ENCODE data around the gene GPR89A.
"Not testable (repeated sequence)": the region's sequence is repeated elsewhere in the genome, so short reads cannot be mapped to it uniquely, and the experiment has no call there.

The GPR89A gene

DNA sequence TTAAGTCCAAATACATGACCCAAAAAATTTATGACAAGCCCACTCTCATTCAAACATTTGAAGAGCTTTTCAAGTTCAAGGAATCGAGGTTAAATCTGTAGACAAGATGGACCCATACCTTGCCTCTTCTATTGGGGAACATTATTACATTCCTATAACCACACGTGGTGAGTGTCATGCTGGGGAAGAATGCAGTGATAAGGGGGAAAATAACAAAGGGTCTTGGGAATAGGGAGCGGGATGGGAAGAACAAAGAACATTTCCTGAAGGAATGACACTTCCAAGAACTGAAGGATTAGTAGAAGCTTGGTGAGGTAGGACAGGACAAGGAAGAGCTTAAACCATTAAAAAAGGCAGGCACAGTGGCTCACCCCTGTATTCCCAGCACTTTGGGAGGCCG is 80.5 kb downstream of the GPR89A start:
- DNase-seq, result no peak

DNA sequence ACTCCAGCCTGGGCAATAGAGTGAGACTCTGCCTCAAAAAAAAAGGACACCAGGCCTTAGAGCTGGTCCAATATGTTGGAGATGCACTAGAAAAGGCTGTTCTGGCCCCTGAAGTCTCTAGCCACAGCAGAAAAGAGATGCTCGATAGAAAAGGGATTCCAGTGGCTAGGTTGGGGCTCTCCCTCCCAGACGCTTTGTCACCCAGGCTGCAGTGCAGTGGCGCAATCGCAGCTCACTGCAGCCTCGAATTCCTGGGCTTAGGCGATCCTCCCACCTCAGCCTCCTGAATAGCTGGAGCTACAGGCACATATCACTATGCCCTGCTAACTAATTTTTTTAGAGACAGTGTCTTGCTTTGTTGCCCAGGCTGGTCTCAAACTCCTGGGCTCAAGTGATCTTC is 81.1 kb downstream of the GPR89A start:
- no peak for DNase-seq

DNA sequence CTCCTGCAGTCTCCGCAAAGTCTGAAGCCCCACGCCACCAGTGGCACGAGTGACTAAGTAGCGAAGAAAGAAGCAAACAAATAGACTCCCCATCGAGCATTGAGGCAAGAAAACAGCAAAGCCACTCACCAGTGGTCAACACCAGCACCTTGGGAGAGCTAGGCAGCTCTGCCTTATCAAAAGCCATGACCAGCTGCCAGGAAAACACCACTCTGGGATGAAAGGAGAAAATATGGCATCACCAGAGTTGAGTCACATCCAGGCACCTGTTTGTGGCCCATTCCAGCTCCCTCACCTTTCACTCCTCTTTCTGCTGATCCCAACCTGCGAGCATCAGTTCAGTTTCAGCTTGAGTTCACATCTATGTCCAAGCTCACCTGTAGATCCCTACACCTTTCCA is 82.1 kb downstream of the GPR89A start:
- DNase-seq, result no peak

DNA sequence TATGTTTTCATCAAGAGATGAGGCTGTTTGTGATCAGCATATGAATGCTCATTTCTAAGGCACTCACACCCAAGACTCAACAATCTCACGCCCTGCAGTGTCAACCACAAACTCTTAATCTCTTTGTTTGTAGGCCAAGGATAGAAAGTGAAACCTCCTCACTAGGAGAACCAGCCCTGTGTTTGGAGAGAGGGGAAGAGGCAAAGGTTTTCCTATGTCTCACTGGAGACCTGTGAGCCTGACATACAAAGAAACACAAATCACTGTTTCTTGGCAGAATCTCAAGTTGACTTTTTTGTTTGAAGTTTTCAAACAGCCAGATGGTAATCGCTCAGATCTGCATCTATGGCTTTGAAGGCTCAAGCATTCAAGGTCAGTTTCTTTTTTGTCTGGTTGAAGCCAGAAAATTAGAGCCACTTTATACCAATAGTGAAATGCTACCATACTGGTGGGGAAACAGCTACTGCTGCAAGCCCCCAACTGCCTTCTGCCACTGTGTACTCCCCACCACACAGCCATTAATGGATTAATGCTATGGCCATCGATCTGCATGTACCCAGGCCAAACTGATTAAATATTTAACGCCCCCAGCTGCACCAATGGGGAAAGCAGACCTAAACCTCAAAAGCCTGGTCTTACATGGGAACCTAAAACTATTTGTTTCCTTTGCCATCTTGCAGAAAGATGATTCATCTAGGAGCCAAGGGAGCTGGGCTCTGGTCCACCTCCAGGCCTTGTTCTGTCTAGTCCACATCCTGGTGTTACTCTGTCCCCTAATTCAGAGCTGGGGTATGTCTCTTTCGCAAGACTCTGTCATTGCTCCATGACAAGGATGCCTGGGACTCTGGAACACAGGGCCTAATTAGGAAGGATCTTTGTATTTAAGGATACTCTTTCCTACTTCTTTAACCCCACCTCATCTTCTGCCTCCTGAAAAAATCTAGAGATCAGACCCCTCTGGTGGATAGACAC is 83.1 kb downstream of the GPR89A start:
- no peak for DNase-seq

DNA sequence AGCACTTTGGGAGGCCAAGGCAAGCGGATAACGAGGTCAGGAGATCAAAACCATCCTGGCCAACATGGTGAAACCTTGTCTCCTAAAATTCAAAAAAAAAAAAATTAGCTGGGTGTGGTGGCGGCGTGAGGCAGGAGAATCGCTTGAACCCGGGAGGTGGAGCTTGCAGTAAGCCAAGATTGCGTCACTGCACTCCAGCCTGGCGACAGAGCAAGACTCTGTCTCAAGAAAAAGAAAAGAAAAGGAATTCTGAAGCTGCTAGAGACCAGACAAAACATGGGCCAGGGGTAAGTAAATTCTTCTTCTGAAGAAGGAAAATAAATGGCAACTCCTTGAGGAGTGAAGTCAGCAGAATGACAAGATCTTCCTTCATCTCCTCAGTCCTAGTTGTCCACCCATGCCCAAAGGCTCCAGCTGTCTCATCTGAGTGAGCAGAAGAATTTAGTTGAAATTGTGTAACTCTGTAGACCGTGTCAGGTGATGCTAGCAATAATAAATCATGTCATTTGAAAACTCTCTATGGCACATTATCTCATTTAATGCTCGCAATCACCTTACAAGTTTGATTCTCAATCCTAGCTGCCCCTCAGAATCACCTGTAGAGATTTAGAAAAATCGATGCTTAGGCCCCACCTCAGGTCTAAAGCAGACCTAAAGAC is 85.1 kb downstream of the GPR89A start:
- no peak for DNase-seq

DNA sequence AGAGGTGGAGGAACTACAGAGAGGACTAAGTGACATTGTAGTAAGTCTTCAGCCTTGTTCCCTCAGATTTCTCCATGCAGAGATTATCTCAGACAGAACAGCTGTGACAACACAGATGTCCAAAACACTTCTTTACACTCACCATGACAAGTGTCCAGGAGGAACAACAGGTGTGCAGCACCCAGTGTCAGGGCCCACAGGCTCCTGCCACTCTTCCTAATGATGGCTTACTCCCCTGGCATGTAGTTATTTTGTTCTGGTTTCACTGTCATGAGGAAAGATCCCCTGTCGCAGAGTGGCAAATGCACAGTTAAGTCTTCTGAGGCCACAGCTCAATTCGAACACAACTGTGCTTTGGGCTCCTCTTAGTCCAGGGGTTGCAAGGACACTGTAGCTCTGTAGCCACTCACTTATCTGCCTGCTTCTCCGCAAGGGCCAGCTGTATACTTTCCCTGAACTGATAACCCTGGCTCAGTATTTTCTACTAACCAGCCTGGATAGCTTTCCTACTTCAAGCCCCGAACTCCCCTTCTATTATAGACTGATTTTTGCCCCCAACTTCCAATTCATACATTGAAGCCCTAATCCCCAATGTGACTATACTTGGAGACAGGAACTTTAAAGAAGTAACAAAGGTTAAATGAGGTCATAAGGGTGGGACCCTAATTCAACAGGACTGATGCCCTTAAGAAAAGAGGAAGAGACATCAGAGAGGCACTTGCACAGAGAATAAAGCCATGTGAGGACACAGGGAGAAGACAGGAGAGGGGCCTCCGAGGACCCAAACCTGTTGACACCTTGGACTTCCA is 88.2 kb downstream of the GPR89A start:
- DNase-seq, result no peak

DNA sequence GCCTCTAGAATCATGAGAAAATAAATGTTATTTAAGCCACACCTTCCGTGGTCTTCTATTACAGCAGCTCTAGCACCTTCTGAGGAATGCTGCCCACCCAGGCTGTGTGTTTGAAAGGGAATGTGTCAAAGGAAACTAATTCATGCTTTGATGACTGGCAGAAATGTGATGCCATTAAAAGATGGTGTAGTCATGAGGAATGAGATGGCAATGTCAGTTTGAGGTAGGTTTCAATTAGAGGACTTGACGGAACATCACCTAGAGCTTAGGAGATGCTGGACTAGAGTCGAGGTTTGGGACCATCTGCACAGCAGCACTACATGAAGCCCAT is 88.8 kb downstream of the GPR89A start:
- no peak for DNase-seq

DNA sequence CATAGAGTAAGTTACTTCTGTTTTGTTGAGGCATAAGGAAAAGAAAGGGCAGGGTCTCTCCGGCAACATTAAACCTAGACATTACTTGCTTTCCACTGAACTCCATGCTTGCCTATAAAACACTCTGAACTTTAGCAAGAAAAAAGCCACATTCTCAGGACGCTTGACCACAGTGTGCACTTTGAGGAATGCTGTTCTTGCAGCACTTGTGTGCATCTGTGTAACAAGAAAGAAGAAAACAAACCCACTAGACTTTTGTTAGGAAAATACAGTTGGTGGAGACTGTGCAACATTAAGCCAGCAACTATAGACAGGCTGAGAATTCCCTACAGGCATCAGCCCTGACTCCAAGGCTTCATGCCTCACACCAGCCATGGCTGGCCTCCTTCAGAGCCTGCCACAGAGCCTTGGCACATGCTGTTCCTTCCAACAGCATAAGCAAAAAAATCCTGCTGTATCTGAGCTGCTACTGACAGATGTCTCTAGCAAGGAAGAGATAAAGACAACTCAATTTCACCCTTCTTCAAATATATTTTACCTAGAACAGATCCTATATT is 93.6 kb downstream of the GPR89A start:
- DNase-seq, result no peak

DNA sequence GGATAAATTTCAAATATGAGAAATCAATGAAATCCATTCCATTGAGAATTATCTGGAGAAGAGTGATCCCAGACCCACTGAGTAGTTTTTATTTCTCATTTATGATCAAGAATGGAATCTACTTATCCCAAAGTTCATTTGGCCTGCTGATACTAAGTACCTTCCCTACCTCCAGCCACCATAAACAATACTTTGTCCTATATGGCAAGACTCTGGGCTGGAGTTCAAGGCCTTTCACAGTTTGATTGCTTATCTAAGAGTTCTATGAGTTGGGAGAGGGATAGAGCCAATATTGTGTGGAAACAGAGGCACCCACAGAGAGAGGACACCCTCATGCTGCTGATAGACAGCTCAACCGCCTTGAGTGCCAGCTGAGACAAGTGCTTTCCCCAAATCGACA is 94.3 kb downstream of the GPR89A start:
- no peak for DNase-seq

DNA sequence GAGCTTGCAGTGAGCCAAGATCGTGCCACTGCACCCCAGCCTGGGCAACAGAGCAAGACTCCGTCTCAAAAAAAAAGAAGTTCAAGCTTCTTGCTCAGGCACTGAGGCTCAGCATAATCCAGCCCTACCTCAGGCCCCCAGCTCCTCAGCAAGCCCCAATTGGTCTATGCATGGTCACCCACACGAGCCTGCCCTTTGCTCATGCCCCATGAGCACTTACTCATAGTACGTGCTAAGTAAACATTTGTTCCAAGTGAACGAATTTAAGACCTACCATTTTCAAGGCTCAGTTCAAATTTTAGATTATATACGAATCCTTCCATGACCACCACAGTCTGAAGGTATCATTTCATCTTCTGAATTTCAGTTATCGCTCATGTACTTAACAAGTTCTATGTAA is 95.0 kb downstream of the GPR89A start:
- no peak for DNase-seq

DNA sequence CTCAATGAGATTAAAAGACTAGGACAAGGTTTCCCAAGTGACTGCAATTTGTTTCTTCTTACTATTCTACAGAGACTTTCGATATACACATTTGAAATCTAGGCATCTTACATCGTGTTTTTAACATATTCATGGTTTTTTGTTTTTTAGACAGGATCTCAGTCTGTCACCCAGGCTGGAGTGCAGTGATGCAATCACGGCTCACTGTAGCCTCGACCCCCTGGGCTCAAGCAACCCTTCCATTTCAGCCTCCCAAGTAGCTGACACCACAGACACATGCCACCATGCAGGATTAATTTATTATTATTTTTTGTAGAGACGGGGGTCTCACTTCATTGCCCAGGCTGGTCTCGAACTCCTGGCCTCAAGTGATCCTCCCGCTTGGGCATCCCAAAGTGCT is 97.8 kb downstream of the GPR89A start:
- no peak for DNase-seq

DNA sequence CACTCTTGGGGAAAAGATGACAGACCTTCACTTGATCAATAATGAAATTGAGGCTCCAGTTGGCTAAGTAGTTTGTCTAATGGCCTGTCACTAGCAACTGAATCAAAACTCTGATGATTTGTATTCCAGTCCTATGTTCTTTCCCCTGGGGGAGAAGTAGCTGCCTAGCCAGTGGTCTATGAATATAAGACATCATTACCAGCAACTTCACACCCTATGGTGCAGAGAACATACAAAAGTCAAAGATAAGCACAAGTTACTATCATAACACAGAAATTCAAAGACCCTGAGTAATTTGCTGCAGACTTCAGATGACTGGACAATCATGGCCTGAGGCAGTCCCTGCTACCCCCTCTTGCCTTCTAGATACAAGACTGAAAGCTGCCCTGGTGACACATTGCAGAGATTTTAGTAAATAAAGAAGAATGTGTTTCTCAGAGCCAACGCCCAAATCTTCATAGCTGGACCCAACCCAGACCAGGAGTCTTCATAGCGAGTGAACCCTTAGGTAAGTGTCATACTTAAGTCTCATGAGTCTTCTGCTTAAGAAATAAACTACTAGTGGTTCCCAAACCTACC is 98.4 kb downstream of the GPR89A start:
- no peak for DNase-seq

DNA sequence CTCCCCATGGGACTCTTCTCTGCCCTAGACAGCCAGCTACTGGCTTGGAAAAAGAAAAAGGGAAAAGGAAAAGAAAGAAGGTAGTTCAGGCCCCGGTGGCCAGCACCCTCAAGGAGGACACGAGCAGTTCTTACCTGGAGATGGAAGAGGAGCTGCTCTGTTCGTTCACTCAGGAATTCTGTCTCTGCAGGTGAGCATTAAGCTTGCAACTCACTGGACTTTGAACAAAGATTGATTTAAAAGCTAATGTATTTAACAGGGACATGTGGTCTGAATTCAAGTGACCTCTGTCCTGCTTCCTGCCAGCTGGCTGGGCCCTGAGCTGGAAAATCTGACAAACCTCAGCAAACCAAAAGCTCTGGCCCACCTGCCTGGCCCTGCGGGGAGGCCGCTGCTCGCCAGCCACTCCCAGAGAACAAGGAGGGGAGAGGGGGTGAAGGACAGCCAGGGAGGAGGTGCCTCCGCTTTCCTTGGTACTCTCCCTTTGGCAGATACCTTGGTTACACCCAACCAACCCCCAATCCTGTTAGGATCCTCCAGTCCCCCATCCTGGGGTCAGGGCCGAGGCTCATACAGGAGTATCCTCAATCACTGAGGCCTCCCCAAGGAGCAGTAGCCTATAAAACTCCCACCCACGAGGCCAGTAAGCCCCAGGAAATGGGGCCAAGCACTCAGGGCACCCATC is 99.5 kb downstream of the GPR89A start, which contains the start of gene PDZK1:
Gene PDZK1 (minus strand): TSS at position 186 of the 685 bp plus-strand sequence. CDS start 19,347 bp downstream, outside the sequence.
- DNase-seq, result no peak

DNA sequence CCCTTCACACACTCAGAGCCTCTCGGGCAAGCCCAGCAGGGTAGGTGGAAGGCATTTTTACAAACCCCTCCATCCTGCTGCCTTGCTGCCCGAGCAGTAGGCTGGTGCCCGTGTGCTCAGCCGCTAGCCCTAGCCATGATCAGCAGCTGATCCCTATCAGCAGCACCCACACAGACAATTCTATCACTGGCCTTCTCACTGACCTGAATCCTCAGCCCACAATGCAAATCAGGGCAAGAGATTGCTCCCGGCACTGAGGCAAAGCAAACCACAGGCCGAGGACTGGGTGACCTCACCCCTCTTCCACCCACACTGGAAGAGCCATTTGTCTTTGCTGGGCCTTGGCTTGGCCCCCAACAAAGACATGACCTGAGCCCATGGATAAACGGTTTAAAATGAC is 100.3 kb downstream of the GPR89A start:
- DNase-seq, result no peak

DNA sequence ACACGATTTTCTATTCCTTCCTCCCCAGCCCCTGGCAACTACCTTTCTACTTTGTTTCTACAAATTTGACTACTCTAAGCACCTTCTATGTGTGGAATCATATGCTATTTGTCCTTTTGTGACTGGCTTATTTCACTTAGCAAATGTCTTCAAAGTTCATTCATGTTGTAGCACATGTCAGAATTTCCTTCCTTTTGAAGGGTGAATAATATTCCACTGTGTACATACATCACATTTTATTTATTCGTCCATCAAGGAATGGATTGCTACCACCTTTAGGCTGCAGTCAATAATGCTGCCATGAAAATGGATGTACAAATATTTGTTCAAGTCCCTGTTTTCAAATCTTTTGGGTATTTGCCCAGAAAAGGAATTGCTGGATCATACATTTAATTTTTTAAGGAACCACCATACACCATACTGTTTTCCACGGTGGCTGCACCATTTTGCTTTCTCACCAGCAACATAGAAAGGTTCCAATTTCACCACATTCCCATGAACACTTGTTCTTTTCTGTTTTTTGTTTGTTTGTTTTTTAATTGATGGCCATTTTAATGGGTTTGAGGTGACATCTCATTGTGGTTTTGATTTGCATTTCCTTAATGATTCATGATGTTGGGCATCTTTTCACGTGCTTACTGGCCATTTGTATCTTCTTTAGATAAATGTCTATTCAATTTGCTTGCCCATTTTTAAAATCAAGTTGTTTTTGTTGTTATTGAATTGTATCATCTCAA is 102.7 kb downstream of the GPR89A start:
- DNase-seq, result no peak

DNA sequence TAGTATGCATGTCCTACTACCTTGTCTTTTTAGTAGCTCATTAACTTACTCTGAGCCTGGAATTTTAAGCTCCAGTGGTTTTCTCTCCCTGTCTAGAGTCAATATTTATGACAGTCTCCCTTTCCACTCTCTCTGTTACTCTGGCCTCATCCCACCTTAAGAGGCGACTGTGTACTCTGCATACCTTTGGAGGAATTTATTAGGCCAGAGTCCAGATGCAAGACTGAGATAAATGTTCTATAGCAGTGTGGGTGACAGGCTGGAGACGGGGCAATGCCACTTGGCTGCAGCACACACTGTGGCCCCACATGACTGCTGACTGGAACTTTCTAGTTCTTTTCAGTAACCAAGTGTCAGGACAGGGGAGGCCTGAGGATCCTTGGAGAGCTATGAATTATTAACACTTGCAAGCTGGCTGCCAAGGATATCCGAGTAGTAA is 103.4 kb downstream of the GPR89A start:
- no peak for DNase-seq

DNA sequence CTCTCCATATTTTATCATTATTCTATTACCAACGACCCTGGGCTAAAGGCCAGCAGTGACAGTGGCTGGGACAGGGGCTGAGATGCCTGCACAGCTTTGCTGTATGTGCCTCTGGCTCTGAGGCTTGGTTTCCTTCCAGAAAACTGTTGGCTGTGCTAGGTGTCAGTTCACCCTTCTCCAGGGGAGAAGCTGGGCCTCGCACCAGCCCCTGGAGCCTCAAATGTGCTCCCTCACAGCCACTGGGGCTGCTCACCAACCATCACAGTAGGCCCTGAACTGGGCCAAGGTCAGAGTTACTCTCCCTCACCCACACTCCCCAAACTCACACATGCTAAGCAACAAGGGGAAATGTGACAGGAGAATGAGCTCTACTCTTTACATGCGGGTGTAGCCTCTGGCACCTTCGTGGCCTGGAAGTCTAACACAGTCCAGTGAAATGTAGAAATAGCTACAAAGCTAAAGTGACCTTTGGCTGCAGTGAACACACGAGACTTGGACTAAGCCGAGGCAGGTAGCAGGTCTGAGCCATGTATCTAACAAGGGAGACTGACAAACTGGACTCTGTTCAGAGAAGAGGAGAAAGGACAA is 106.8 kb downstream of the GPR89A start:
- DNase-seq, result no peak

DNA sequence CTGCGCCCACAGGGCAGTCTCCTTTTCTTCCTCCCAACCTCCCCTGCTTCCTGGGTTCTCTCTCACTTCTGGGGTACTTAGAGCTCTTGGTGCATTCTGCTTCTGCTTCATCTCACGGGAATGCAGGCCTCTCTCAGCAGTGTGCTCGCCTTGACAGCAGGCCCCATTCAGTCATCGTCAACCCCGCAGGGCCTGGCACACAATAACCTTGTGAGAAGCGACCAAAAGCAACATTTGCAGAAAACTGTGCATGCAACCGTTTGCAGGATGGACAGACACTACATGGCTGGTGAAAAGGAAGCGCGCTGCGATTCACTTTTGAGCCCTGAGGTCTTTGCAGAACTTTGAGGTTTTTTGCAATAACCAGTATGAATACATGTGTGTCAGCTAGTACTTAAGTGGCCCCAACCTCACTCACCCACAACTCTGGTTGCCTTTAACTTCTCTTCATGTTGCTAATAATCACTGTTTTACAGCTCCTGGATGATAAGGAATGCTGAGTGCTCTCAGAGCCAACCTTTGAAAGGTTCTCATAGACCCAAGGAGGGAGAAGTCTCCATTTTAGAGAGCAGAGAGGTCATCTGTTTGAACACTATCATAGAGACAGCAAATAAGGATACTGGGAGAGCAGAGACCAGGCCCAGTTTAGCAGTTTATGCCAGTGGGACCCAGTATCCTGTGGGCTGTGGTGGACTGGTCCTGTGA is 109.0 kb downstream of the GPR89A start:
- no peak for DNase-seq

DNA sequence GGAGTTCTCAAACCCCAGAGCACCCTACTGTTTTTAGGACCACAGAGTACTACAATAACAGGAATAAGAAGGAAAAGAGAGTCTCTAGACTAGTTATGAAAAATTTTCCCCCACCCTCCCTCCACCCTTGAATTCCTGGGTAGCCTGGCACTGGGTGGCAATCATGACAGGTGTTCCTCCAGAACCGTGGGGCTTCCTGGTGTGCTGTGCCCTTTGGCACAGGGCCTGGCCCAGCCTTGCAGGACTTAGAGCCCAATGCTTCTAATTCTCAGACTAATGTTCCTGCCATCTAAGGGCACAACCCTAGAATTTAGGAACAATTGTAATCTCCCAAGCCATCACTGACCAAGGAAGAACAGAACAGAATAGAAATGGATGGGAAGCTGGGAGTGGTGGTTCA is 110.0 kb downstream of the GPR89A start:
- DNase-seq, result no peak

DNA sequence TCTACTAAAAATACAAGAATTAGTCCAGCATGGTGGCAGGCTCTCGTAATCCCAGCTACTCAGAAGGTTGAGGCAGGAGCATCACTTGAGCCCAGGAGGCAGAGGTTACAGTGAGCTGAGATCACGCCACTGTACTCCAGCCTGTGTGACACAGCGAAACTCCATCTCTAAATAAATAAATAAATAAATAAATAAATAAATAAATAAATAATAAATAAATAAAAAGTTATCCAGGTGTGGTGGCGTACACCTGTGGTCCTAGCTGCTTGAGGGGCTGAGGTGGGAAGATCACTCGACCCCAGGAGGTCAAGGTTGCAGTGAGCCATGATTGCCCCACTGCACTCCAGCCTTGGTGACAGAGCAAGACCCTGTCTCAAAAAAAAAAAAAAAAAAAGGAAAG is 110.7 kb downstream of the GPR89A start:
- not testable (repeated sequence) for DNase-seq
